HG03060 (cell line): ENCODE measurements around the gene LPCAT2.

Experiments
- ATAC-seq: cut with Tn5 transposase; IDR thresholded peaks from one replicate; pipeline ENCODE4 v1.9.1; 2021; ENCODE audit warnings: low read depth, moderate number of reproducible peaks; ENCODE audit not compliant: unreplicated experiment

Gene LPCAT2

DNA sequence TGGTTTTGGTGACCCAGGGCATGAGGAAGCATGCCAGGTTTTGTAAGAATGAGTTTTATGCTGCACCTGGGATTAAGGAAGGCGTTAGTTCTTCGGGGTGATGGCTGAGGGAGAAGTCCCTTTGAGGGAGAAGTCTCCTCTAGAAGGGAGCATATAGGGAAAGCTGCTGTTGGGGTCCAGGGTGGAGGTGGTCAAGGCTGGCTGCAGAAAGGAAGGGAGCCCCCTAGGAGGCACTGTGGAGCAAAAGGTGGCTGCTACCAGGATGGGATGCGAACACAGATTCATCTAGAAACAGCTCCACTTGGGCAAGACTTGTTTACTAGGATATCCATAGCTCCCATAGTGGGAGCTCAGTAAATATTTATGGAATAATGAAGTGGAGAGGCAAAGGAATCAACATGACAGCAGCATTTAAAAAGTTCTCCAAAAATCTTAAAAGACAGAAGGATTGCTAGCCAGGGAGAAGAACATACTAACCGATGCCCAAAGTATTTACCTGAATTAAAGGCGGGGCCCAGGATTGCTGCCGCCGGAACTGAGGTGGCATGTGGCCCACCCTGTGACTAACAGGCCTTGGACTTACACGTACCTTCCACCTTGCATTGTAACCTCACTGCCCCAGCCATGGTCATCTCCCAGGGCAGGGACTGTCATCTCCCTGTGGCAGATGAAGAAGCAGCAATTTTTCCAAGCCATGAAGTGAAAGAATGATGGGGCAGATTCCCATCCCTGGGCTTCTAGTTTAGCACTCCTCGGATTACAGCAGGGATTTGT lies 7.1 kb upstream of the LPCAT2 start:
- no peak for ATAC-seq

- no peak for ATAC-seq
Measured at GRCh38 chr16:55502801-55503366, 6.0 kb upstream of the LPCAT2 start.

DNA sequence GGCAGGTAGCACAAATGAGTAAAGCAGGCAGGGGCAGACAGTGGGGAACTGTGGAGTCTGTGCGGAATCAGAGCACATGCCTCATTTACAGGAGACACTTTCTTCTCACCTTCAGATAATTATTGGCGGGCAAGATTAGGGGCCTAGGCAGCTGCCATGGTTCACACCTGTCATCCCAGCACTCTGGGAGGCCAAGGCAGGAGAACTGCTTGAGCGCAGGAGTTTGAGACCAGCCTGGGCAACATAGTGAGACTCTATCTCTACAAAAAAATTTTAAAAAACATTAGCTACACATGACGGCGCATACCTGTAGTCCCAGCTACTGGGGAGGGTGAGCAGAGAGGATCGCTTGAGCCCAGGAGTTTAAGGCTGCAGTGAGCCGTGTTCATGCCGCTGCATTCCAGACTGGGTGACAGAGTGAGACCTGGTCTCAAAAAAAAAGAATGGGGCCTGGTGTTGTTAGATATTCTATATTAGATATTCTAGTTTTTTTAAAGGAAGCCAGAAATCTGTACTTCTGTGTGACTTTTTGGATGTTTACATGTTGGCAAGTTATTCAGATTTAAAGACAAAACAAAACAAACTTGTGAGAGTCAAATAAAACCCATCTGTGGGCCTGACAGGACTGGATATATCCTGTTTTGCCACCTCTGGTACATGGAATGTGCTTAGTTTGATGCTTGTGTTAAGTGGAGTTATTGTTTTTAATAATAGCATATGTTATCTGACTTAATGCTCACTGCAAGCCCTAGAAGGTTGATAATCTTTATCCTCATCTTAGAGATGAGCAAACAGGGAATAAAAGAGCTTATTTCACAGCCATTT lies 4.9 kb upstream of the LPCAT2 start:
- no peak for ATAC-seq

- no peak for ATAC-seq
Measured at GRCh38 chr16:55505333-55506015, 3.4 kb upstream of the LPCAT2 start.

DNA sequence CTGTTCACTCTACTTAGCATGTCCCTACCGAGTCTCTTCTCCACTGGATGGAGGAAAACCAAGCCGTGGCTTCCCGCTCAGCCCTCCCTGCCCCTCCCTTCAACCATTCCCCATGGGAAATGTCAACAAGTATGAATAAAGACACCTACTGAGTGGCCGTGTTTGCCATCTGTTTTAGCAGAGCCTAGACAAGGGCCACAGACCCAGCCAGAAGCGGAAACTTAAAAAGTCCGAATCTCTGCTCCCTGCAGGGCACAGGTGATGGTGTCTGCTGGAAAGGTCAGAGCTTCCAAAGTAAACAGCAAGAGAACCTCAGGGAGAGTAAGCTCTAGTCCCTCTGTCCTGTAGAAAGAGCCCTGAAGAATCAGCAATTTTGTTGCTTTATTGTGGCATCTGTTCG lies 2.8 kb upstream of the LPCAT2 start:
- ATAC-seq, result no peak

- ATAC-seq, result no peak
Measured at GRCh38 chr16:55506708-55507107, 2.2 kb upstream of the LPCAT2 start.

DNA sequence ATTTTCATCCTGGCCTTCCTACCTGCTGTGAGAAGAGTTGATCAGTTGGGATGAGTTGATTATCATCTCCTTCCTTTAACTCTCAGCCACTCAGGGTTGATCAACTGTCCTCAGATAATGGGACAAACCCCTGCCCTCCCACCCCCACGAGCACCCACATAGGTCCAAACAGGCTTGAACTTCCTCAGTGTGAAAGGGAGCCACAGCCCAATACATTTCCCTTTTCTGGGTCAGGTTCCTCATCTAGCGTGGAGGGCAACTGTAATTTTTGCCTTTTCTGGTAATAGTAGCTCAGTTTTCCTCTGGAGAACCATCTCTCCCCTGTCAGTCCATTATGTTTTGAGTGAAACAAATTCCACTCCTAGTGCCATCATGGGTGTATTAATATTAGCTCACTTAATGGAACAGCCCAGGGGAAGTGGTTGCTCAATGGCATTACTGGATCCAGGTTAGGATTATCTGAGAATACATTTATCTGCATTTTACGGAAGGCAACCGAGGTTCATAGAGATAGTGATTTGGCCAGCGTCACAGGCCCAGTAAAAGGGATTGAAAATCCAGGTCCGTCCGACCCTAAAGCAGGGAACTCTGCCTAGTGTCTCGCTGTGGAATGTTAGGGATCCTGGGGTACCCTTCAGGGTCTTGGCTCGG lies 476 bp upstream of the LPCAT2 start:
- no peak for ATAC-seq

DNA sequence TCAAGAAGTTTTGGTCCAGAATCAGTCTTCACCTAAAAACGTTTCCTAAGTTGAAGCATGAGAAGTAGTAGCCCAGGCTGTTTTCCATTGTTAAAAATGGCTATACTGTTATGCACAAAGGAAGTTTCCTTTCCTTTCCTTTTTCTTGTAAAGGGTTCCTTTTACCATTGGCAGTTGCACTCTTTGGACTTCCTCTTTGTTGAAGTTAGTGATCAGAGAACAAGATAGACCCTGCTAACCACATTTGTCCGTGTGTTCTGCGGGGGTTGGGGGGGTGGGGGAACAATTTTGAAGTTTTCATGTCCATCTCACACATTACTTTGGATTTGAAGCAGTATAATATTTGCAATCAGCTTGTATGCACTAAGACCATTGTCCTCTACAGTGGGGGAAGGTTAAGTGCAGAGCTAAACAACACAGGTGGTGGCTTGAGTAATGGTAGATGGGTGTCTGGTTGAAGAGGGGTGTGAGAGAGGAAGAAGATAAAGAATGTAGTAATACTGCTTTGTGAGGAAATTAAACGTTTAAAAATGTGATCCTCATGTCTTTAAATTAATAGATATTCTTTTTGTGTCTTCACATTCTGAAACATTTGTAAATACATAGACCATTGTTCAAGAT lies 1.4 kb downstream of the LPCAT2 start:
- no peak for ATAC-seq

DNA sequence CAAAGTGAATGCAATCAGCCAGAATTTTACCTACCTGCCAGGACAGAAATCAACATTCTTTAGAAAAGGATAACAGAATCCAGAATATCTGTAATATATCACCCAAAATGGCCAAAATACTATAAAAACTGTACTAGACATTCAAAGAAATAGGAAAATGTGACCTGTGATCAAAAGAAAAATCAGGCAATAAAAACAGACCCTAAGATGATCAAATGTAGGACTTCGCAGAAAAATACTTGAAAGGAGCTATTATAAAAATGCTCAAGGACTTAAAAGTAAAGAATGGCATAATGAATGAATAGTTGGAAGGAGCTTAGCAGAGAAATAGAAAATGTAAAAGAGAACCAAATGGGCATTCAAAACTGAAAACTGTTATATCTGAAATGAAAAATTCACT lies 4.1 kb downstream of the LPCAT2 start:
- no peak for ATAC-seq

- no peak for ATAC-seq
Measured at GRCh38 chr16:55513616-55514015, 4.7 kb downstream of the LPCAT2 start.

DNA sequence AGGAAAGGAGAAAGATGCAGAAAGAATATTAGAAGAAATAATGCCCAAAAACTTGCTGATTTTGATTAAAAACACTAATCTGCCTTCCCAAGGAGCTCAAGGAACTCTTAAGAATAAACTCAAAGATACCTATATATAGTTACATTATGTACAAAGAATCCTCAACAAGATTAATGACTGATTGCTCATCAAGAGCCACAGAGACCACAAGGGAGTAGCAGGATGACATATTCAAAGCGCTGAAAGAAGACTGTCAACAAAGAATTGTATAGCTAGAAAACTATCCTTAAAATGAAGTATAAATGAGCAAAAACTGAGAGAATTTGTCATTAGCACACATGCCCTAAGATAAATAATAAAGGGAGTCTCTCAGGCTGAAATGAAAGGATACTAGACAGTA lies 6.2 kb downstream of the LPCAT2 start:
- no peak for ATAC-seq

GRCh38 chr16:55521792-55522191 lies 12.9 kb downstream of the LPCAT2 start:
- ATAC-seq, result no peak

GRCh38 chr16:55526441-55526840 lies 17.6 kb downstream of the LPCAT2 start:
- no peak for ATAC-seq

GRCh38 chr16:55527885-55528284 lies 19.0 kb downstream of the LPCAT2 start:
- ATAC-seq, result no peak

GRCh38 chr16:55529018-55529417 lies 20.1 kb downstream of the LPCAT2 start:
- no peak for ATAC-seq

GRCh38 chr16:55530316-55530856 lies 21.5 kb downstream of the LPCAT2 start:
- ATAC-seq, result no peak

DNA sequence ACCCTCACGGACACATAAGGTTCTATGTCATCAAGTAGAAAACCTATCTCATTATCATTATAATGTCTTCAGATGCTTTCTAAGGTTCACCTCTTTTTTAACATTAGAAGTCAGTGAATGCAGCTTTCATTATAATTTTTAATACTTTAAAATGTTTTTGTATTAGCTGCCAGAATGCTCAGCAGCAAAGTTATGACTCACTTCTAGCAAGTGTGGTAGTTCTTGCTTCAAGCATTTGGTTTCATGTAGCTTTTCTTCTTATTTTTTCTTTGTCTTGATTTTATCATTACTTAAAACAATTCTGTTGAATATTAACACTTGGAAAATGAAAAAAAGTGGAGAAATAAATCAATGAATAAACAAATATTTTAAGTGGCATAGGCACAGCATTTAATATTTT lies 23.4 kb downstream of the LPCAT2 start:
- ATAC-seq, result no peak

GRCh38 chr16:55534756-55535155 lies 25.9 kb downstream of the LPCAT2 start:
- no peak for ATAC-seq

DNA sequence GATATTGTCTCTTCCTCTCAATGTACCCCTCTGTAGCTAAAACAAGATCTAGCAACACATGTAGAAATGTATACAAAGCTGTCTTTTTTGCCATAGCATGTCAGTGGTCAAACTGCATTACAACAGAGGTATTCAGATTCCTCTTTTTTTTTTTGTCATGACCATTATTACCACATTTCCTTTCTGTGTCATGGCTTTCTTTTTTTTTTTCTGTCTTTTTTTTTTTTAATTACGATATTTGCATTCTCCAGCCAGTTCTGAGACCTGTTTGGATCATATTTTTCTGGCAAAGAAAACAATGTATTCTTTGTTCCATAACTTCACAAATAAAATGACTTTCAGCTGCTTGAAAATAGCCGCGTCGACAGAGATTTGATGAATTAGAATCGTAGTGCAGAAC lies 30.2 kb downstream of the LPCAT2 start:
- no peak for ATAC-seq

- ATAC-seq, result no peak
Measured at GRCh38 chr16:55539488-55539887, 30.6 kb downstream of the LPCAT2 start.
